ENCODE data around the gene ZNF670.
"Not testable (repeated sequence)": the region's sequence is repeated elsewhere in the genome, so short reads cannot be mapped to it uniquely, and the experiment has no call there.

The ZNF670 gene

DNA sequence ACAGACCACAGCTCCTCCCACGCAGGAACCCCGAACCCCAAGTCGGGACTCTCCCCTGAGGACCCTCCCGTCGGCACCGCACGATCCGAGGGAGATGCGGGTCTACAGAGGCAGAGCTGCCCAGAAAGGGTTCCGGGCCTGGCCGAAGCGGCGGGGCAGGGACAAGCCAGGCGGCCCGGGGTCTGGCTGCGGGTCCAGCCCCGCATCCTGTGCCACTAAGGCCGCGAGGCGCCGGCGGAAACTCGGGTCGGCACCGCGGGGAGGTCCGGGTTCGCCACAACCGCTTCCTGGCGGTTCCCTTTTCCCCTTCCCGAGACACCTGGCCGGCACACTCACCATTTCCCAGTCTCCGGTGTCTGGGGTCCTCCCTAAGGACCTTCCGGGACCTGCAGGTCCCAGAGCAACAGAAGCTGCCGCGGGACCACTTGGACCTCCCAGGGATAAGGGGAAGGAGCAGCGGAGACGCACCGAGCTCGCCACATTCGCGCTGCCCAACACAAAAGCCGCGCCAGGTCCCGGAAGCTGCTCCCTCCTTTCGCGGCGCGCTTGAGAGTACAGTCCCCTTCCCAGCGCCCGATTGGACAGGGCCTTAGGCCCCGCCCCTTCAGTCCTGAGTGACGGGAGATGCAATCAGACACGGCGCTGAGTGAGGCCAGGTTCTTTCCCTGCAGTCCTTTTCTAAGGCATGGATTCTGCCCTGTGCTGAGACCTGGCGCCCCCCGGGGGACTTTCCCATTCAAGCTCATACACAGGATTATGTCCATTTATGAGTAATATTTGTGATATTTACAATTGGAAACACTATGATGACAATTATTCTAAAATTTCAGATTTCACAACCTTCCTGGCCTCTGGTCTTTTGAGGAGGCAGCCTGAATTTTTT, at the start of gene ZNF670:
Gene ZNF670, minus strand, starts transcription at position 554 of the 883 bp plus-strand sequence. Its CDS starts 215 bp downstream, at position 339.
- peak; percentile 89 for FAIRE-seq

DNA sequence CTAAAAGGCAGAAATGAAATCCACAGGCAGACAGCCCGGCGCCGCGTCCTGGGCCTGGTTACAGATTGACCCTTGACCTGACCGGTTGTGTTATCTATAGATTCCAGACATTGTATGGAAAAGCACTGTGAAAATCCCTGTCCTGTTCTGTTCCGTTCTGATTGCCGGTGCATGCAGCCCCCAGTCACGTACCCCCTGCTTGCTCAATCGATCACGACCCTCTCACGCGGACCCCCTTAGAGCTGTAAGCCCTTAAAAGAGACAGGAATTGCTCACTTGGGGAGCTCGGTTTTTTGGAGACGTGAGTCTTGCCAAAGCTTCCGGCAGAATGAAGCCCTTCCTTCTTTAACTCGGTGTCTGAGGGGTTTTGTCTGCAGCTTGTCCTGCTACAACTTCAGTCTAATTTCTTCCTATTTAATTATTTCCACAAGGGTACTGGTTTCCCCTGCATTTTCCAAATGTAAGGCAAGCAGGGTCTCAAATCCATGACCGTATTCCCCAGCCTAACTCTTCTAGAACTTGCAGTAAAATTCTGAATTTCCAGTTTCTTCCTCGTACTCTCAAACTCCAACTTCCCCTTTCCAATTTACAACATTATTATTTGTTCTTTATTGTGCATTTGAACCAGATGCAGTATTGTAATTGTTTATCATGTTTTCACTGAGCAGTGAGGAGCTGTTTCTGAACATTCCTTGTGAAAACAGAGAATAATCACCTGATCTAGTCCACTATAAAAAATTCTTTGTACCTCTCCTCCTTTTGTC, 49.1 kb upstream of the ZNF670 start:
- FAIRE-seq = not testable (repeated sequence)

DNA sequence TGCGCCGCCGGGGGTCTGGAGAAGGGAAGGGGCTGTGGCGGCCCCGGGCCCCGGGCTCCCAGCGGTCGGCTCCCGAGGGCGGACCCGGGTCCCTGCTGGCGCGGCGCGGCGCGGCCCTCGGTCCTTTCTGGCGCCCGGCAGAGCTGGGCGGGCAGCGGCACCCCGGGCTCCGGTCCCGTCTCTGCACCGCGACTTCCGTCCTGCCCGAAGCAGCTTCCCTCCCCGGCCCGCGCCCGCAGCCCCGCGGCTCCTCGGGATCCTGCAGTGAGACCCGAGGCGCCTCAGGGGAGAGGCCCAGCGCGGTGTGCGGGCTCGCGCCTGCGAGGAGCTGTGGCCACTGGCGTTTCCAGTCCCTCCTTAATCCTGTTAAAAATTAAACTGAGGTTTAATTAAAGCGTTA, 48.0 kb upstream of the ZNF670 start:
- FAIRE-seq = not testable (repeated sequence)

DNA sequence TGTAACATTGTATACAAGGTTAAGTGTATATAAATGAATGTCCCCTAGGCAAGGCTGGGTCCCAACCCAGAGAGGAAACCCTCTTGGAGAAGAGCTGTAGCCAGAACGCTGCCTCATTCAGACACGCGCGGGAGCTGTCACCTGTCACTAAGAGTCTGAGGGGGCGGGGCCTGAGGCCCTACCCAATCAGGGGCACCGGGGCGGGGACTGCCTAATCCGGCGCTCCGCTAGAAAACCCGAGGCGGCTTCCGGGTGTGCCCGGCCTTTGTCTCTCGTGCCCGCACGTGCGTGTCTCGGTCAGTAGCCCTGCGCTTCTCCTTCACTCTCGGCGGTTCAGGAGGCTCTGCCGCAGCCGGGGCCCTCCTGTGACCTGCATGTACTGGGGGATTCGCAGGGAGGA, 47.6 kb upstream of the ZNF670 start:
- peak; percentile 97 for FAIRE-seq

DNA sequence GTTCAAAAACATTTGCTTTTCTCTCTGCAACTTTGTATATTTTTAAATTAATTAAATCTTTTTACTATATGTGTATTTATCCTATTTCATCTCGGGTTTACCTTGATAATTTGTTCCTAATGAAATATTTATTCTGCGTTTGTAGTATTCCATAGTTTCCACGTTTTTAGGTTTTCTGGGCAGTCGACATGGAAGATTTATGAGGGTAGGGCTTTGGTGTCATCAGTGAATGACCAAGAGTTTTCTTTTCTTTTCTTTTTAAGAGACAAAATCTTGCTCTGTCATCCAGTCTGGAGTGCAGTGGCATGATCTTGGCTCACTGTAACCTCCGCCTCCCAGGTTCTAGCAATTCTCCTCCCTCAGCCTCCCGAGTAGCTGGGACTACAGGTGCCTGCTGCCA, 42.8 kb upstream of the ZNF670 start:
- FAIRE-seq = no peak

DNA sequence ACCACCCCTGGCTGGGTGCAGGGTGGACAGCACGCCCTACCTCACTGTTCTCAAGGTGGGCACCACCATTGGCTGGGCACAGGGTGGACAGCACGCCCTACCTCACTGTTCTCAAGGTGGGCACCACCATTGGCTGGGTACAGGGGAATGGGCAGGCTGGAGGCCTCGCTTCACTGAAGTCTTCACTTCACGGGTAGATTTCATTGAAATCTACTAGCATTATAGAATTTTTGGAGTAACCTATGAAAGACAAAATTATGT, 41.7 kb upstream of the ZNF670 start:
- FAIRE-seq = not testable (repeated sequence)

DNA sequence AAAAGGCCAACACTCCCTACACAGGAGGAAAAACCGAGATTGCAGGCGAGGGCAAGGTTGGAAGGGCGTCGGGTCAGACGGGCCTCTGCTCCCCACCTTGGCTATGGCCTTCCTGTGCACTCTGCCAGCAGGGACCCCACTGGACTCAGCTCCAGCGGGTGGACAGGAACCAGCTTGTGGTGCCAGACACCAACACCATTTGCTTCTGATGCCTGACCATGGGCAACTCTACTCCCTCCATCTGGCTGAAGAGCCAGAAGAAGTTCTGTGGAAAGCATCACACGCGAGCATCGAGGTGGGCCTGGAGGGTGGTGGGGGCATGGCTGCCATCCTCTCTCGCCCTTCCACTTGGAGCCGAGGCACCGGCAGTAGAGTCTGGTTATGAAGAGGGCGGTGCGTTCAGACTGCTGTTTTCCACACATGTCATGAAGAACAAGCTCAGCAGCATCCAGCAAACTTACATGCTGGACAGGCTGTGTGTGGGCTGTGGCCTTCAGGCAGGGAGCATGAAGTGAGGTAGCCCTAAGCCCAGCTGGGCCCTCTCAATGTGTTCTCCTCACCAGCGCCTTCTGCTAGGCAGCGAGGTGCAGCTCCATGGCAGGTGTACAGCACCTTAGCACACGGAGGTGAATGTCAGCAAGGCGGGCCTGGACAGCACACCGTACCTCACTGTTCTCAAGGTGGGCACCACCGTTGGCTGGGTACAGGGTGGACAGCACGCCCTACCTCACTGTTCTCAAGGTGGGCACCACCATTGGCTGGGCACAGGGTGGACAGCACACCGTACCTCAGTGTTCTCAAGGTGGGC, 41.2 kb upstream of the ZNF670 start:
- FAIRE-seq = no peak

DNA sequence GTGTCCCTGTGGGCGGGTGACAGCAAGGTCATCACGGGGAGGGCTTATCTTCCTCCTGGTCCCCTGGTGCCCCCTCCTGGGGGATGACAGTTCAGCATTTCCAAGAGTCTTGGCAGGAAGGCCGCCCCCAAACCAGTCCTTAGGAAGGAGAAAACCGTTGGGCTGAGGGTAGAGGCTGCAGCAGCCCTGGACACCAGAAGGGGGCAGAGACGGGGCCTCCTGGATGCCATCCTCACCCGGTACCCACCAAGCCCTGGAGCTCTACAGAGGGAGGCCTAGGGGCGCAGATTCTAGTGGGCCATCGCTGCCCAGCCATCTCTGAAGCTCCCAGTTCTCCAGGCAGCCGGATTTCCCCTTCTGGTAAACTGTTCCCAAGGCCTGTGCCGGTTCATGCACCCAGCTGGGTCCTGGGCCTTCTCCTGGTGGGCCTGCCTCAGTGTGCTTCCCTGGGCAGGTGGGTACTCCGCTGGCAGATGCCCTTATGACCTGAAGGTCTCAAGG, 40.4 kb upstream of the ZNF670 start:
- FAIRE-seq = no peak

DNA sequence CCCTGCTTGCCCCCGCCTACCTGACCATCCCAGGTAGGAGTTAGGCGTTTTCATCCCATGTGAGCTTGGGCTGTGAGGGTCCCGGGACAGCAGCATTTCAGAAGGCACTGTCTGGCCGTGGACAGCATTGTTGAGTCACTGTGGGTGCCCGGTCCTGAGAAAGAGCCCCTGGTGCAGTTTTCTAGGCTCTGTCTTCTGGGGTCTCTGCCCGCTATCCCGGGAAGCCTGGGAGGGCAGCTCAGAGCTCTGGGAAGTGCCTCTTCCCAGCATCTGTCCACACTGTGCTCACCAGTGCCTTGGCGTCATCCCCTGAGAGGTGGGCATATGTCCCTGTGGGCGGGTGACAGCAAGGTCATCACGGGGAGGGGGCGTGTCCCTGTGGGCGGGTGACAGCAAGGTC, 36.9 kb upstream of the ZNF670 start:
- no peak for FAIRE-seq

DNA sequence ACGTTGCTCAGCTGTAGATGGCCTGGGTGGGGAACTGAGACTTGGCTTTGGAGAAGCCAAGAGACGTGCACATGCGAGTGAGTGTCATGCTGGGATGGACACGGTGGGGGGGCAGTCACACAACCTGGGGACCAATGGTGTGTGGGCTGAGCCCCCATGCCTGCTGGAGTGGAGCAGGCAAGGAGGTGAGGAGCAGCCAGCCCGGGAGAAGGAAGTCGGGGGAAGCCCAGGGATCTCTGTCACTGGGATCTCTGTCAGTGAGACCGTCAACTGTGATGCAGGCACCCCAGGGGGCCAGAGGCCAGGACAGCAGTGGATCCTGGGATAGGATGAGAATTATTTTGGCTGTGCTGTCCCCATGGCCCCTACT, 36.5 kb upstream of the ZNF670 start:
- FAIRE-seq = no peak

DNA sequence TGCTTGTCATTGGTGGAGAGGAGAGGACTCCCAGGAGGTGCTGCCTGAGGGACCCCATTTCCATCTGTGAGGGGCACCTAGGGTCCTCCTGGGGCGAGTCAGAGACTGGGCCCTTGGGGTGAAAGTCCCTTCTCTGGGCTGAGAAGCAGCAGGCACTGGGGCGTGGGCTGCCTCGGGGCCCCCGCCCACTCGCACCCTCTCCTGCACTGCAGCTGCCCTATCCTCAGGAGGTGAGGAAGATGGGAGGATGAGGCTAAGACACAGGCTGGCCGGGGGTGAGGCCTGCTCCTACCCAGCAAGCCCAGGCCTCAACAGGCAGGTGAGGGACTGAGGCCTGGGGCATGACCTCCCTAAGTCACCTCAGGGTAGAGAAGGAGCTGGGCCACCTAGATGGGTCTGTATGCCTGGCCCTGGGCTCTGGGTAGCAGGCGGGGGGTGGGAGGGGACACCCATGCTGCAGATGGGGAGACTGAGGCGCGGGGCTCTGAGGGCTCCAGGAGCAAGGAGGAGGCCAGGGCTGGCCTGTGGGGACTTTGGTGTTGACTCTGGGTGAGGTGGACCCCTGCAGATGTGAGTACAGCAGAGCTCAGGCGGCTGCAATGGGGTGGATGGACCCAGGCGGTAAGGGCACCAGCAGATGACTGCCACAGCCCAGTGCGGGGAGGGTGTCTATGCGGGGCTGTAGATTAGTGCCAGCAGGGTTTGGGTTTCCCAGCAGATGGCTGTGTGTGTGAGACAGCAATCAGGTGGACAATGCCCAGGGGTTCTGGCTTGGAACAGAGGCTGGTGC, 35.9 kb upstream of the ZNF670 start:
- FAIRE-seq = no peak

DNA sequence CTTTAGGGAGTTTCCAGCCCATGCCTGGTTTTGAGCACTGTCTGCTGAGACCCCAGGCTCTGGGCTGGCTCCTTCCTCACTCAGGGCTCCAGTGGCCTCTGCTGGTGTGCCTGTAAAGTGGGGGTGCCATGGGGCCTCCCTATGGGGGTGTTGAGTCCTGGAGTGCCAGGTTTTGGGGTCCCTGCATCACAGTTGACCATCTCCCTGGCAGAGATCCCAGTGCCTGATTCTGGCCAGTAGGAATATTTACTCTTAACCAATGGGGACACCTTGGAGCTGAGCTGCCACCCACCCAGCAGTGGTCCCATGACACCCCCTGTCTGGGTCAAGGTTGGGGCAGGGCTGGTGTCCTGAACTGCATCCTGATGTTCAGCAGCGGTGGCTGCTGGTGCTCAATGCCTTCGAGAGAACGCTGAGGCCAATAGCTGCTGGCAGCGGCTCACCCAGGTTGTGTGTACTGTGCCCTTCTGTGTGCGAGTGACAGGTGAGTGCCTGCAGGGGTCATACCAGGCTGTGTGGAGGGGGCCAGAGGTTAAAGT, 35.2 kb upstream of the ZNF670 start:
- no peak for FAIRE-seq

DNA sequence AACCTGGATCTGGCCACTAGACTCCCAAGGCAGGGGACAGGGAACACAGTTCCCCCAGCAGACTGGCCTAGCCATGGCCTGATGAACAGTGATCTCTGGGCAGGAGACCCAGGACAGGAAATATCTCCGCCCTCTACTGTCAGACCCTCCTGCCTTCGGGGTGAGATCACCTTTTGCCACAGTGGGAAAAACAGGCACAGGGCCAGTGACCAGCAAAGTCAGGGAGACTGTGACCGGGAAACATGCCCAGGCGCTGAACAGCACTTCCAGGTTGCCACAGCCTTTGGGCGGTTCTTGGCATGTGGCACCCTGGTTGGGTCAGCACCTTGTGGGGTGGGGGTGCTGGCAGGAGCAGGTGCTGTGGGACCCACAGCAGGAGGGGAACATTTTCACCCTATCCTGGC, 34.5 kb upstream of the ZNF670 start:
- no peak for FAIRE-seq

DNA sequence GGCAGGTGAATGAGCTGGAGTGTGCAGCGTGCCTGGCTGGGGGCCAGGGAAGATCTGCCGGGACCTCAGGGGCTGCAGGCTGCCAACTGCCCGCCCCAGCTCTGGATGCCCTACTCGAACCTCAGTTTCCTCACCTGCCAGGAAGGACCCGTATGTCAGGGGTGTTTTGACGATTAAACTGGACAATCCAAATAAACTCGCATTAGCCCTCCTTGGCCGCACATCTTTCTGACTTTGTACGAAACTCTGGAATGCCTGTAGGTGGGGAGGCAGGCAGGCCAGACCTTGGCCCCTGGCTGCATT, 33.8 kb upstream of the ZNF670 start:
- no peak for FAIRE-seq

DNA sequence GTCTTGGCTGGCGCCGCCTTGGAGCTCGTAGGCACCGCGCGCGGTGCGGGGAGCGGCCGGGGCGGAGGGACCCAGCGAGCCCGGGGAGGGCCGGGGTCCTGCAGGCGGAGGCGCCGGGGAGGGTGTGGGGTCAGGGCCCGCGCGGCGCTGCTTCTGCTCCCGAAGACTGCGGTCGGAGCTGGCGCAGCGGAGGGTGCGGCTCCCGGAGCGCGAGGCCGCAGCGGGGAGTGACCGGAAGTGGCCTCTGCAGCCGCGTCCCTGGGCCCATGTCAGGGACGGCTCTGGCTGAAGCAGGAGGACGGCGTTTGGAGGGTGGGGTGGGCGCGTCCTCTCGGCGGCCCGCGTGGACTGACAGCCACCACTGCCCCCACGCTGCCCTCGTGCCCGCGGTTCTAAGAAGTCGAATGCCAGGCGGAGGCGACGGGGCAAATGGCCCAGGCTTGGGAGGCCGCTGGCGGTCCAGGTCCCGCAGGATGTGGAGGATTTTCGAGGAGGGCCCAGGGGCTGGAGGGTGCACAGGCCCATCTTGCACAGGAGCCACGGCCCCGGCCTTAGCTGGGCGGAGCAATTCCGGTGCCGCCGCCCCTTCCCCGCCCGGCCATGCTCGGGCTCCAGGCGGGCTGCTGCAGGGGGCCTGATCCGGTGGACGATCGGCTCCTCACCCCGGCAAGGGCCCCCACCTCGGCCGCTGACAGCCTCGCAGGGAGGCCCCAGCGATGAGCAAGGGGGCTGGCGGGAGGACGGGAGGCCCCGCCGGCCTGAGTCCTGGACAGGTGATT, 33.3 kb upstream of the ZNF670 start:
- no peak for FAIRE-seq

DNA sequence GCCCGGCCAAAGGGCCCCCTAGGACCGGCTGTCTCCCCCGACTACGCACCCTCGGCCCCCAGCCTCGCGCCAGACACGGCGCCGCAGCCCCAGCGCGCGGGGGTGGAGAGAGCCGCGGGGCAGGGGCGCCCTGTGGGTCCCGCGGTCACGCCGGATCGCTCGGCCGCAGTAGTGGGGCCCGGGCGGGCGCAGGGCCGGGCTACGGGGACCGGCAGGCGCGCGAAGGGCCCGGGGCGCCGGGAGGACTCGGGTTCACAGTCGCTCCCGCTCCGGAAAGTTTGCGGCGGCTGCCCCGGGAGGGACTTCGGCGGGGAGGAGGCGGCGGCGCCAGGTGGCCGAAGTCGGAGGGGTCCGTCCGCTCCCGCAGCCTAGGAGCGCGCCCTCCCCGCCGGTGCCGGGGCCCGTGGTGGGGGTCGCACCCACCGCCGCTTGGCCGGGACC, 32.7 kb upstream of the ZNF670 start:
- no peak for FAIRE-seq

DNA sequence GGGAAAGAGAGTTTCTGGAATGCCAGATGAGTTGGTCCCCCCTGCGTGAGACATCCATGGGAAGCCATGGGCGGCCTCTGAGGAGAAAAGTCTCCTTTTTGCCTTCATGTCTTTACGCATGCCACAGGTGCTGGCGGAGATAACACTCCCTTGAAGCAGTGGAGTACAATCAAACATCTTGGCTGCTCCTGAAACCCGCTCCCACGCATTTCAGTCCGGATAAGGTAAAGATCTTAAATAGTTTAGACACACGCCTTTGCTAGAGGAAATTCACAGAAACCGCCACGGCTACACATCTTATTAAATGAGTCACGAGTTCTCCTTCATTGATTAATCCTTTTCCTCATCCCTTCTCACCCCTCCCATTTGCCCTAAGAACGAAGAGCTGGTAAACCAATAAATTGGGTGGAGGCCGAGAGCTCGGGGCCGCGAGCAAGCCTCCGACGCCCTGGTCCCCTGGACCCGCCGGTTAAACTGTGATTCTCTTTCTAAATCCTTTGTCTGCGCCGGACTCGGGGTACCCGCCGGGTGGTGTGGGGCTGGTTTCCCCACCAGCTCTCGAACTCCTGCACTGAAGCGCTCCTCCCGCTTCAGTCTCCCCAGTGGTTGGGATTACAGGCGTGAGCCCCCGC, 32.1 kb upstream of the ZNF670 start:
- FAIRE-seq = no peak

DNA sequence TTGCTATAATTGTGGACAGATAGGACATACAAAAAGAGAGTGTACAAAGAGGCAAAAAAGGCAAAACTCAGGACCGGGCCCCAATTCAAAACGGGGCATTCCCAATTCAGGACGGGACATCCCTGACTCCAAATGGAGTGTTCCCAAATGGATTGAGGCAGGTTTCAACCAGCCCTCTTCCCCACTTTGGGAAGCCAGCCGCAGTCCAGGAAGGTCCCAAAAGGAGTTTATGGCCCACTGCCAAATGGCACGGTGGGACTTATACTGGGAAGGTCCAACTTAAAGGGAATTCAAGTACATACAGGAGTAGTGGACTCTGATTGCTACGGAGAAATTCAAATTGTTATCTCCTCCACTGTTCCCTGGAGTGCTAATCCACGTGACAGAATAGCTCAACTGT, 29.1 kb upstream of the ZNF670 start:
- no peak for FAIRE-seq

DNA sequence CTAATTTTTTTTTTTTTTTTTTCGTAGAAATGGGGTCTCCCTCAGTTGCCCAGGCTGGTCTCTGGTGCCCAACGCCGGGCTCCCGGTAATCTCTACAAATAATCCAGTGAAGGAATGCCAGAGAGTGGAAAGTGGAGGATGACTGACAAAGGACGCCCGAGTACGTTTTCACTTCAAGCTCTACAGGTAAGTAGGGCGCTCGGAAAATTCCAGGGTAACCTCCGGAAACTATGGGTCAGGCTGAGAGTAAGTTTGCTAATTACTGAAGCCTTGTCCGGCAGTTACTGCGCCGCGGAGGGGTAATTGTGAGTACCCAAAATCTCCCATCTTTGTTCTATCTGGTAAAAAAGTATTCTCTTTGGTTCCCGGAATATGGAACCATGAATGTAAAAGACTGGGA, 27.4 kb upstream of the ZNF670 start:
- FAIRE-seq = no peak

DNA sequence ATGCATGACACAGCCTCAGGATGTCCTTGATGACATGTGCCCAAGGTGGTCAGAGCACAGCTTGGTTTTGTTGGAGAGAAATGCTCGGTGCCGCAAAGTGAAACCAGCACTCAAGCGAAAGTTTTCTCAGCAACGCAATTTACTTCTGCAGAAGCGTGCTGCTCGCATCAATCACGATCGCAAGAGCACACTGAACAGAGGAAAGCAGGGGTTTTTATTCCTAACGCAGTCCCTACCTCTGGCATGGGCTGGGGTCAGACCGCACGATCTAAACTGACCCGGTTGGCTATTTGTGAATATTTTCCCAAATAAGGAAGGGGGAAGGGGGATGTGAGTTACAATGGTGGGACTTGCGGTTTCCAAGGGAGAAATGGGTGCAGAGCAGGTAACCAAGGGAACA, 26.4 kb upstream of the ZNF670 start:
- no peak for FAIRE-seq

Data from G401.6 (cell line).